ENCODE measurements around the gene NECTIN4.
A peak's percentile ranks its signal among the peaks of the same experiment; 100 is the strongest.

NECTIN4 gene

DNA sequence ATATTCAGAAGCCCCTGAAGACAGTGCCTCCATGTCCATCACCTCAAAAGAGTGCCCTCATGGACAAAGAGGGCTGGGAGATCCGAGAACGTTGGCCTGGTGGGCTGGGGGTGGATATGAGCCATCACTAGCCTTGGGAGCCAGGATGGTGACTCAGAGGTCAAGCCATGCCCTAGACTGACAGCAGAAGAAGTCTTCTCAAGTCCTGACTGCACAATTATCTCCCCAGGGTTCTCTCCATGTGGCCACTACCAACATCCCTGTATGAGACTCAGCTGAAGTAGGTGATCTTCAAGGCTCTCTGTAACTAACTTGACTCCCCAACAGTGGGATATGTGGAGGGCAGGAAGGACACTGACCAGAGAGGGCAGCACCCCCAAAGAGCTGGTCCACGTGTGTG lies 36.5 kb downstream of the NECTIN4 start:
- no peak for DNase-seq (ENCODE audit: low read depth in 1 of 2, low spot score in 1 of 2)
- no peak for TF ChIP-seq JUND (IDR thresholded peaks at IDR 0.05; ENCODE audit: low read depth)
- in situ Hi-C loops (cut with HindIII; ENCODE audit: low pct_unique_long_range_greater_than_20kb, low sequenced_read_pairs) = no loop called here

DNA sequence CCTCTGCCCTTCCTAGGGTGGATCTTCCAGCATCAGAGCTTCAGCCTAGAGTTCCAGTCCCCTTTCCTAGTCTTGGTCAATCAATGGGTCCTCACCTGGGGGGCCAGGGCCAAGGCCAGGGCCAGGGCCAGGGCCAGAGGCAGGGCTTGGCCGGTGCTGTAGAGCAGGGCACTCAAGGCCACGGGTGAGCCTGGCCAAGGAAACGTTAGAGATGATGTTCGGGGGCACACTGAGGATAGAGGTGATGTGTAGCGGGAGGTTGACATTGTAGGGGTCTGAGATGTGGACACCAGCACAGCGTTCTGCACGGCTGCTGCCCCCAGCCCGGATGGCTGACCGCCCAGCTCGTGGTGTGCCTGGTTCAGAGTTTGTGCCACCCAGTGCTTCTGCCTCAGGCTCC lies 38.1 kb downstream of the NECTIN4 start:
- TF ChIP-seq JUND (IDR thresholded peaks at IDR 0.05; ENCODE audit: low read depth) = no peak
- DNase-seq (ENCODE audit: low read depth in 1 of 2, low spot score in 1 of 2) = no peak
- in situ Hi-C loops (cut with HindIII; ENCODE audit: low pct_unique_long_range_greater_than_20kb, low sequenced_read_pairs) = no loop called here

- no peak for DNase-seq (ENCODE audit: low read depth in 1 of 2, low spot score in 1 of 2)
- in situ Hi-C loops (cut with HindIII; ENCODE audit: low pct_unique_long_range_greater_than_20kb, low sequenced_read_pairs) = no loop called here
- TF ChIP-seq JUND (IDR thresholded peaks at IDR 0.05; ENCODE audit: low read depth) = no peak
These were observed 40.2 kb downstream of the NECTIN4 start for GRCh38 chr1:161048949-161049722.

DNA sequence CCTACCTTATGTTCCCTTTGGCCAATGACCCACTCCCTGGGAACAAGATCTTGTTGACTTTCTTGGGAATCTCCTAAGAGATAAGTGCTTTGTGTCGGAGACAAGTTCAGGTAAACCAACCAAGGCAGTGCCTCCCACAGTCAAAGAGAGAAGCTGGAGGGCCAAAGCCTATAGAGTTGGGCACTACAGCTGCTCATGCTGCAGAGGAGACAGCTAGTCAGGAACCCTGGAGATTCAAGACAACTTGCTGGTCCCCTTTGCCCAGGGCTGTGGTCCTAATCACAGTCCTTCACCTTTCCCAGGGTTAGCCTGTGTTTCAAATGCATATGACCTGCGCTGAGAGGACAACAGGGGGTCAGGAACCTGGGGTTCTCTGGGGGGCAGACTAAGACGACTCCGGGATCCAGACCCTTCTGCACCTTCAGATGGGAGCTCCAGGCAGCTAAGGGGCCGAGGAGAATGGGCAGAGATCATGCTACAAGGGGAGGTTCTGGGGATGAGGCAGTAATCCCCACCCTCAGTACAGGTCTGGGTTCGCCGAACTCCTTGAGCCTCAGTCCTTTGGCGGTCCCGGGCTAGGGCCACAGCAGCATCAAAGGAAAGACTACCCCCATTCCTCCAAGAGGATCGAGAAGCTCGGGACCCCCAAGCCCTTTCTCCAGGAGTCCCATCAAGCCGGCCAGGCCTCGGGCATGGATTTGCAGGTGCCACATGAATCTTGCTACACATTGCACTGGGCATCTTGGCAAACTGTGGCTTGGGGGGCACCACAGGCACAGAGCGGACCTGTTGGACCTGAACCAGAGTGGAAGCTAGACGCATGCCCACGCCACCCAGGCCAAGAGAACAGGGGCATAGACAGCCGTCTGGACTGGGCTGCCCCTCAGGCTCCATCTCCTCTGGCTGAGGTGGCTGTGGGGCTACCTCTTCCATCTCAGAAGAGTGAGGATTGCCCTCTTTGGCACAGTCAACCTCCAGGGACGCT lies 41.6 kb downstream of the NECTIN4 start:
- in situ Hi-C loops (cut with HindIII; ENCODE audit: low pct_unique_long_range_greater_than_20kb, low sequenced_read_pairs) = no loop called here
- DNase-seq (ENCODE audit: low read depth in 1 of 2, low spot score in 1 of 2) = no peak
- no peak for TF ChIP-seq JUND (IDR thresholded peaks at IDR 0.05; ENCODE audit: low read depth)

DNA sequence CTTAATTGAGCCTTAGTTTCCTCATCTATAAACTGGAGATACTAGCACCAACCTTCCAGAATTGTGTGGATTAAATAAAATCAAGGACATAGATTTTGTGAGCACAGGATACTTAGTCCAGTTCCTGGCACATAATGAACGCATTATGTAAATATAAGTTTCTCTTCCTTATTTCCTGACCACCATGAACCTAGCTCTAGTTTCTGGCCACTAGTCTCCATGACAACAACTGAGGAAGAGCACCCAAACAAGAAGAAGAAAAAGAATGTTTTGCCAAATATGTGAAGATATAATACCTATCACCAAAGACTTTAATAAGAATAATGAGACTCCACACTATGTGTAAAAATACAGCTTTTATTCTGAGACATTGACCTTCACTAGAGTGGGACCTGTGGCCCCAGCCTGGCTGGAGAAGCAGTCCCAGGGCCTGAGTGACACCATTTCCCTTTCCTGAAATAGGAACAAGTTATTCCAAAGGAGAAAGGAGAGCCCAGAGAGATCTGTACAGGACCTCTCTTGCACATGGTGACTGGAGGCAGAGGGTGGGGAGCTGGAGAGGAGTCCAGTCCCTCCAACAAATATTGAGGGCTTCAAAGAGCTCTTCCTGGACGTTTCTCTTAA lies 42.6 kb downstream of the NECTIN4 start:
- DNase-seq (ENCODE audit: low read depth in 1 of 2, low spot score in 1 of 2) = no peak
- in situ Hi-C loops (cut with HindIII; ENCODE audit: low pct_unique_long_range_greater_than_20kb, low sequenced_read_pairs) = no loop called here
- no peak for TF ChIP-seq JUND (IDR thresholded peaks at IDR 0.05; ENCODE audit: low read depth)

DNA sequence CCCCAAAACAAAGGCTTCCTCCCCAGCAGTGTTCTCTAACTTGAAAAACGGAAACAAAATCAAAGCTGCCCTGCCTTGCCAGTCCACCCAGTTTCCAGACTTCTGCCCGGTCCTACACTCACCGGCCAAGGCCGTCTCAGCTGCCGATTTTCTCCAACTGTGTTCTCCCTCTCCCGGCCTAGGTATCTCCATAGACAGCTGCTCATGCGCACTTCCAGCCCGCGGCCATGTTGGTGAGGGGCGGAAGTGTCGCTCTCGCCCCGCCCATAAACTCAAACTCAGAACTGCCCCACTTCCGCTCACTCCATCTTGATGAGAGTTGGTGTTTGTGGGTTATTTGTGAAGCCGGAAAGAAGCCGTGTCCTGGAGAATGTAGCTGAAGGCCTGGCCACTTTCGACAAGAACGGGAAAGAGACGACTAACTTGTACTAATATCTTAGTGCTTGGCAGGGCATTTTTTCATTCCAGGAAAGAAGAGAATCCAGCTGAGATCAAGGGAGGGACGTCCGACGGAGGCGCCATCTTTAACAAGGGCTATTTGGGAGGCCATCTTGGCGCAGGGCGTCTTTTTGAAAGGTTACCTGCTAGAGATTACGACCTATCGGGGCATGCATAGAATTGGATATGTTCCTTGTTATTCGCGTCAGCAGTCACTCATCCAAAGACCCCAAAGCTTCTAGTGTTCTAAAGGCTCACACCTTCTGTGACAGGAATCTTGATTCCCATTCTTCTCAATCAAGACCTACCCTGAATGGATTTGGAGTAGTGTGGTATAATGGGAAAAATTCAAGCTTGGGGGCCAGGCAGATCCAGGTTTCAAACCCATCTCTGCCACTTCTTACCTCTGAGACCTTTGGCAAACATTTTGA lies 43.4 kb downstream of the NECTIN4 start, which contains the start of gene USF1:
Gene USF1, minus strand, starts transcription at position 242 of the 869 bp plus-strand sequence. CDS start 2,702 bp downstream, outside the sequence.
- no peak for TF ChIP-seq JUND (IDR thresholded peaks at IDR 0.05; ENCODE audit: low read depth)
- in situ Hi-C loops (cut with HindIII; ENCODE audit: low pct_unique_long_range_greater_than_20kb, low sequenced_read_pairs) = no loop called here
- peak; percentile 93 to 98 for DNase-seq (ENCODE audit: low read depth in 1 of 2, low spot score in 1 of 2)

DNA sequence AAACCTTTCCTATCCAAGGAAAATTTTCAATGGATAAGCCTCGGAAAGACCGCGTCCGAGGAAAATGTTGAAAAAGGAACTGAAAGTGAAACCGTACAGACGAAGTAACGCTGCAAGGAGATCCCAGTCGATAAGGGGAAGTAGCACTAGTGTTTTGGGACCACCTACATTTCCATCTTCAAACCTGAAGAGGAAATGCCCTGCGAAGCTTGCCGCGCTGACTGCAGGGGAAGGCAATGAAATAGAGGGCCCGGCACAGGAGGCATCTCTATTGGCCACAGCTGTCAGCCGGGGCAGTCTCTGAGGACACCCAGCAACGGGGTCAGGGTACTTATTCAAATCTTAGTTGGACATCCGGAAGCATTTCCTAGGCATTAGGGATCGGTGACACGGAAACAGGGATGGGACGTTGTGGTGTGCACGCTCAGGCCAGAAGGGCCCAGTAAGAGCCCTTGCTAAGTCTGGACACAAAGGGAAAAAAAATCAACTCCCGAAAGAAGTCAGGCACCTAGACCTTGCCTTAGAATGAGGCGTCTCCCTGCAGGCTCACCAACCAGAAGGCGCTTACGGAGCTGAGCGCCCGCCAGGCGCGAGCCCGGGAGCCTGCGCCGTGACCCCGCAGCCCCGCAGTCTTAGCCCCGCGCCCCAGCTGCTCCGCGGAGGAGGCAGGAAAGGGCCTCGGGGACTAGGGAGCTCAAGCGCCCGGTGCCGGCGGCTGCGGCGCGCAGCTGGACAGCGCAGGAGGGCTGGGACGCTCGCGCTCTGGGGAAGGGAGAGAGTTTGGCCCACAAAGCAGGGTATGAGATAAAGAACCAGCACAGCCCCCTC lies 44.2 kb downstream of the NECTIN4 start:
- peak; percentile 84 to 90 for DNase-seq (ENCODE audit: low read depth in 1 of 2, low spot score in 1 of 2)

GRCh38 chr1:161044535-161044907 lies 44.8 kb downstream of the NECTIN4 start:
- in situ Hi-C loops (cut with HindIII; ENCODE audit: low pct_unique_long_range_greater_than_20kb, low sequenced_read_pairs) = no loop called here
- no peak for TF ChIP-seq JUND (IDR thresholded peaks at IDR 0.05; ENCODE audit: low read depth)
- no peak for DNase-seq (ENCODE audit: low read depth in 1 of 2, low spot score in 1 of 2)

More for the DNA sequence above, 44.2 kb downstream of the NECTIN4 start:
- in situ Hi-C loops (cut with HindIII; ENCODE audit: low pct_unique_long_range_greater_than_20kb, low sequenced_read_pairs) = no loop called here
- TF ChIP-seq JUND (IDR thresholded peaks at IDR 0.05; ENCODE audit: low read depth) = no peak

GRCh38 chr1:161039546-161039945 lies 49.8 kb downstream of the NECTIN4 start:
- no peak for TF ChIP-seq JUND (IDR thresholded peaks at IDR 0.05; ENCODE audit: low read depth)
- in situ Hi-C loops (cut with HindIII; ENCODE audit: low pct_unique_long_range_greater_than_20kb, low sequenced_read_pairs) = no loop called here
- DNase-seq (ENCODE audit: low read depth in 1 of 2, low spot score in 1 of 2) = no peak

DNA sequence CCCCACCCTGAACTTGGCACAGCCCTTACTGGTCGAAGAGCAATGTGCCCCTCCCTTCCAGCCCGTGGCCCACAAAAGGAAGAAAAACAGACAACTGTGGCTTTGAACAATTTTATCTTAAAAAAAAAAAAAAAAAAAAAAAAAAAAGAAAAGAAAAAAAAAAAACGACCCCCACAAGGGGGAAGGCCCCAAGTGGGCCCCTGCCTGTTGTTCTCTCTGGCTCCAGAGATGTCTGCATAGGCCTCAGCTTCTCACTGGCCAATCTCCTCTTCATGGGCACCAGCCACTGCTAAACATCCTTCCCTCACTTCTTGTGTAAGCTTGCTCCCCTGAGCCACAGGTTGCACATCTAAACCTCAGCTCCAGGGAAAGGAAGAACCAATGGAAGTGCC lies 50.2 kb downstream of the NECTIN4 start:
- TF ChIP-seq JUND (IDR thresholded peaks at IDR 0.05; ENCODE audit: low read depth) = no peak
- in situ Hi-C loops (cut with HindIII; ENCODE audit: low pct_unique_long_range_greater_than_20kb, low sequenced_read_pairs) = no loop called here
- peak in 1 of 2 experiments; percentile 39 for DNase-seq (ENCODE audit: low read depth in 1 of 2, low spot score in 1 of 2)

Data from T47D (cell line).